ENCODE results near the gene NDUFB7. TPM values are rescaled to one million over a fixed set of nuclear protein-coding genes. Genes with fewer than 3 reads are reported as not detected.

NDUFB7 gene
- total RNA-seq, 1 experiment from 2014 or later, result 254 TPM

DNA sequence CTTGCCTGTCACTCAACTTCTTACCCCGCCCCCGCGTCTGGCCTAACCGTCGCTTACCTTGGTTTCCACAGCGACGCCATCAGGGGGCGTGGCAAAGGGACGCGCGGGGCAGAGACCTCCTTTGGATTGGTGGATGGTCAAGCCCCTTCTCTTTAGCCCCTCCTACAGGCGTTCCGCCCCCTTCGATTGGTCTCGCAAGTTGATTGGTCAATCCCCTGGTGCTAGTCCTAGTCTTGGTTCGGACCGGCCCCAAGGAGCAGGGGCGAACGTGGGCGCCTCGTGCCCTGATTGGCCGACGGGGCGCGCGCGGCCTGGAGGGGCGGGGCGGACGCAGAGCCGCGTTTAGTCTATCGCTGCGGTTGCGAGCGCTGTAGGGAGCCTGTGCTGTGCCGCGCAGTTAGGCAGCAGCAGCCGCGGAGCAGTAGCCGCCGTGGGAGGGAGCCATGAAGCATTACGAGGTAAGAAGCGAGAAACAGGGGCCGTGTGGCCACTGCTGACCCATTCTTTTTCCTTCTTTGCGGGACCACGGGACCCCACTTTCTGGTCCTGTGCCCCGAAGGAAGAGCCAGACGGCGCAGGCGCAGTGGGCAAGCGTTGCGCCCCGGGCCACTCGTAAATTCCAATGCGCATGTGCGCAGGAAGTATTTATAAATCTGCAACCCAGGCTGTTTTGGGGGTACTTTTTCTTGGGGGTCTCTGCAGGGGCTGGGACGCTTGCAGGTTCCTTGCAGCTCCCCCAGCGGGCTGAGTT lies 42.4 kb downstream of the NDUFB7 start, which contains the start of gene TECR:
Gene TECR (plus strand): TSS at position 341 of the 751 bp plus-strand sequence. CDS start 103 bp downstream, at position 444.
- DNase-seq (ENCODE audit: low spot score) (peak; percentile 100), ATAC-seq (peak; percentile 98)
- H3K27ac Mint-ChIP-seq, result peak within 1 kb of the TSS; percentile 91
- H3K27me3 Mint-ChIP-seq (ENCODE audit: low read depth), result no peaks in the 10 kb centered on the region
- no peaks in the 10 kb centered on the region for H3K9me3 Mint-ChIP-seq
- peaks cover 4% of the 10 kb centered on the region; the same call in 1 of the 2 replicates for H3K36me3 Mint-ChIP-seq
- H3K4me3 Mint-ChIP-seq, result peak within 1 kb of the TSS; percentile 90
- H3K4me1 Mint-ChIP-seq, result peaks cover 12% of the 10 kb centered on the region
- CTCF ChIA-PET, result interaction anchor here (0.9 to 1.0 kb wide), 3 partner anchors 27 to 562 kb away, joined by 3 to 5 read pairs (median 4); no protein-coding TSS in a partner anchor
- POLR2A ChIA-PET, result no interaction called here
- TF ChIP-seq, protein P1, sequence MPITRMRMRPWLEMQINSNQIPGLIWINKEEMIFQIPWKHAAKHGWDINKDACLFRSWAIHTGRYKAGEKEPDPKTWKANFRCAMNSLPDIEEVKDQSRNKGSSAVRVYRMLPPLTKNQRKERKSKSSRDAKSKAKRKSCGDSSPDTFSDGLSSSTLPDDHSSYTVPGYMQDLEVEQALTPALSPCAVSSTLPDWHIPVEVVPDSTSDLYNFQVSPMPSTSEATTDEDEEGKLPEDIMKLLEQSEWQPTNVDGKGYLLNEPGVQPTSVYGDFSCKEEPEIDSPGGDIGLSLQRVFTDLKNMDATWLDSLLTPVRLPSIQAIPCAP (CRISPR knock-in tag; IDR thresholded peaks at IDR 0.05), result no peak
- TF ChIP-seq, protein P2, sequence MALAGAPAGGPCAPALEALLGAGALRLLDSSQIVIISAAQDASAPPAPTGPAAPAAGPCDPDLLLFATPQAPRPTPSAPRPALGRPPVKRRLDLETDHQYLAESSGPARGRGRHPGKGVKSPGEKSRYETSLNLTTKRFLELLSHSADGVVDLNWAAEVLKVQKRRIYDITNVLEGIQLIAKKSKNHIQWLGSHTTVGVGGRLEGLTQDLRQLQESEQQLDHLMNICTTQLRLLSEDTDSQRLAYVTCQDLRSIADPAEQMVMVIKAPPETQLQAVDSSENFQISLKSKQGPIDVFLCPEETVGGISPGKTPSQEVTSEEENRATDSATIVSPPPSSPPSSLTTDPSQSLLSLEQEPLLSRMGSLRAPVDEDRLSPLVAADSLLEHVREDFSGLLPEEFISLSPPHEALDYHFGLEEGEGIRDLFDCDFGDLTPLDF (CRISPR knock-in tag; IDR thresholded peaks at IDR 0.05), result no peak
- TF ChIP-seq FOXP1 (CRISPR knock-in tag; IDR thresholded peaks at IDR 0.05; ENCODE audit: borderline replicate concordance) (no peak), CBFB (CRISPR knock-in tag; IDR thresholded peaks at IDR 0.05; ENCODE audit: low read depth) (no peak), ZBTB21 (CRISPR knock-in tag; IDR thresholded peaks at IDR 0.05; ENCODE audit: borderline replicate concordance) (no peak), PRRX2 (CRISPR knock-in tag; IDR thresholded peaks at IDR 0.05) (no peak), MXD4 (CRISPR knock-in tag; IDR thresholded peaks at IDR 0.05; ENCODE audit: borderline replicate concordance) (no peak), ZNF263 (CRISPR knock-in tag; IDR thresholded peaks at IDR 0.05; ENCODE audit: low read depth) (no peak), OVOL2 (CRISPR knock-in tag; IDR thresholded peaks at IDR 0.05; ENCODE audit: borderline replicate concordance) (no peak), ZNF232 (CRISPR knock-in tag; IDR thresholded peaks at IDR 0.05) (peak; percentile 32; the same call in 1 of the 2 replicates), ZNF317 (CRISPR knock-in tag; IDR thresholded peaks at IDR 0.05; ENCODE audit: borderline replicate concordance, low read depth) (no peak), TEAD1 (CRISPR knock-in tag; IDR thresholded peaks at IDR 0.05) (no peak), JUN (CRISPR knock-in tag; IDR thresholded peaks at IDR 0.05) (no peak), ZNF671 (CRISPR knock-in tag; IDR thresholded peaks at IDR 0.05) (no peak), ZNF396 (CRISPR knock-in tag; IDR thresholded peaks at IDR 0.05; ENCODE audit: borderline replicate concordance) (no peak), KAT7 (CRISPR knock-in tag; IDR thresholded peaks at IDR 0.05; ENCODE audit: borderline replicate concordance) (no peak)
- TF ChIP-seq, protein P3, sequence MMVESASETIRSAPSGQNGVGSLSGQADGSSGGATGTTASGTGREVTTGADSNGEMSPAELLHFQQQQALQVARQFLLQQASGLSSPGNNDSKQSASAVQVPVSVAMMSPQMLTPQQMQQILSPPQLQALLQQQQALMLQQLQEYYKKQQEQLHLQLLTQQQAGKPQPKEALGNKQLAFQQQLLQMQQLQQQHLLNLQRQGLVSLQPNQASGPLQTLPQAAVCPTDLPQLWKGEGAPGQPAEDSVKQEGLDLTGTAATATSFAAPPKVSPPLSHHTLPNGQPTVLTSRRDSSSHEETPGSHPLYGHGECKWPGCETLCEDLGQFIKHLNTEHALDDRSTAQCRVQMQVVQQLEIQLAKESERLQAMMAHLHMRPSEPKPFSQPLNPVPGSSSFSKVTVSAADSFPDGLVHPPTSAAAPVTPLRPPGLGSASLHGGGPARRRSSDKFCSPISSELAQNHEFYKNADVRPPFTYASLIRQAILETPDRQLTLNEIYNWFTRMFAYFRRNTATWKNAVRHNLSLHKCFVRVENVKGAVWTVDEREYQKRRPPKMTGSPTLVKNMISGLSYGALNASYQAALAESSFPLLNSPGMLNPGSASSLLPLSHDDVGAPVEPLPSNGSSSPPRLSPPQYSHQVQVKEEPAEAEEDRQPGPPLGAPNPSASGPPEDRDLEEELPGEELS (CRISPR knock-in tag; IDR thresholded peaks at IDR 0.05), result no peak; the same call in 1 of the 2 replicates
- TF ChIP-seq, protein P4, sequence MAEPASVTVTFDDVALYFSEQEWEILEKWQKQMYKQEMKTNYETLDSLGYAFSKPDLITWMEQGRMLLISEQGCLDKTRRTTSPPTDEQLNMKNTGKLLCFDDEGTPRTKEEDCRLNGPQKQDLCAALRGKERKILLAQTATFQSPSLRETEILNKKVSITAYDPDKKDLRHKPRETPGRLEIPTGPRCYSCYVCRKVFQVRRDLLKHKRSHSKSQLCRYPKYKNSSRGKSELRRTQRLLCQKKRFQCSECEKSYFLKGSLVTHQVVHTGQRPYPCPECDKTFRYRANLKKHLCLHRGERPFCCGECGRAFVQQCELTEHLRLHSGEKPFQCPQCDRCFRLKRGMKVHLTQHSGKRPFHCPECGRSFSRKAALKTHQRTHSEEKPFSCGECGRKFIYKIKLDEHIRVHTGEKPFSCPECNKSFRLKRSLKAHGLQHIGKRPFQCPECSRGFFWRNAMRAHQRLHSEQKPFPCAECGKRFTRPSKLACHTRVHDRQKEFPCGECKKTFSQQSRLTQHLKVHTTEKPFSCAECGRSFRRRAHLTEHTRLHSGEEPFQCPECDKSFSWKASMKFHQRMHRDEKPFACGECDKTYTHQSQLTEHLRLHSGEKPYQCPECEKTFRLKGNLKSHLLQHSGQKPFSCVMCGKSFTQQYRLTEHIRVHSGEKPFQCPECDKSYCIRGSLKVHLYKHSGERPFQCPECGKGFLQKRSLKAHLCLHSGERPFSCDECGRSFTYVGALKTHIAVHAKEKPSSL (CRISPR knock-in tag; conservative IDR thresholded peaks at IDR 0.05), result no peak
- TF ChIP-seq, protein P5, sequence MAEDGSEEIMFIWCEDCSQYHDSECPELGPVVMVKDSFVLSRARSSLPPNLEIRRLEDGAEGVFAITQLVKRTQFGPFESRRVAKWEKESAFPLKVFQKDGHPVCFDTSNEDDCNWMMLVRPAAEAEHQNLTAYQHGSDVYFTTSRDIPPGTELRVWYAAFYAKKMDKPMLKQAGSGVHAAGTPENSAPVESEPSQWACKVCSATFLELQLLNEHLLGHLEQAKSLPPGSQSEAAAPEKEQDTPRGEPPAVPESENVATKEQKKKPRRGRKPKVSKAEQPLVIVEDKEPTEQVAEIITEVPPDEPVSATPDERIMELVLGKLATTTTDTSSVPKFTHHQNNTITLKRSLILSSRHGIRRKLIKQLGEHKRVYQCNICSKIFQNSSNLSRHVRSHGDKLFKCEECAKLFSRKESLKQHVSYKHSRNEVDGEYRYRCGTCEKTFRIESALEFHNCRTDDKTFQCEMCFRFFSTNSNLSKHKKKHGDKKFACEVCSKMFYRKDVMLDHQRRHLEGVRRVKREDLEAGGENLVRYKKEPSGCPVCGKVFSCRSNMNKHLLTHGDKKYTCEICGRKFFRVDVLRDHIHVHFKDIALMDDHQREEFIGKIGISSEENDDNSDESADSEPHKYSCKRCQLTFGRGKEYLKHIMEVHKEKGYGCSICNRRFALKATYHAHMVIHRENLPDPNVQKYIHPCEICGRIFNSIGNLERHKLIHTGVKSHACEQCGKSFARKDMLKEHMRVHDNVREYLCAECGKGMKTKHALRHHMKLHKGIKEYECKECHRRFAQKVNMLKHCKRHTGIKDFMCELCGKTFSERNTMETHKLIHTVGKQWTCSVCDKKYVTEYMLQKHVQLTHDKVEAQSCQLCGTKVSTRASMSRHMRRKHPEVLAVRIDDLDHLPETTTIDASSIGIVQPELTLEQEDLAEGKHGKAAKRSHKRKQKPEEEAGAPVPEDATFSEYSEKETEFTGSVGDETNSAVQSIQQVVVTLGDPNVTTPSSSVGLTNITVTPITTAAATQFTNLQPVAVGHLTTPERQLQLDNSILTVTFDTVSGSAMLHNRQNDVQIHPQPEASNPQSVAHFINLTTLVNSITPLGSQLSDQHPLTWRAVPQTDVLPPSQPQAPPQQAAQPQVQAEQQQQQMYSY (CRISPR knock-in tag; IDR thresholded peaks at IDR 0.05), result no peak
- TF ChIP-seq, protein P6, sequence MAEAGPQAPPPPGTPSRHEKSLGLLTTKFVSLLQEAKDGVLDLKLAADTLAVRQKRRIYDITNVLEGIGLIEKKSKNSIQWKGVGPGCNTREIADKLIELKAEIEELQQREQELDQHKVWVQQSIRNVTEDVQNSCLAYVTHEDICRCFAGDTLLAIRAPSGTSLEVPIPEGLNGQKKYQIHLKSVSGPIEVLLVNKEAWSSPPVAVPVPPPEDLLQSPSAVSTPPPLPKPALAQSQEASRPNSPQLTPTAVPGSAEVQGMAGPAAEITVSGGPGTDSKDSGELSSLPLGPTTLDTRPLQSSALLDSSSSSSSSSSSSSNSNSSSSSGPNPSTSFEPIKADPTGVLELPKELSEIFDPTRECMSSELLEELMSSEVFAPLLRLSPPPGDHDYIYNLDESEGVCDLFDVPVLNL (CRISPR knock-in tag; IDR thresholded peaks at IDR 0.05; ENCODE audit: borderline replicate concordance, low read depth), result no peak
- TF ChIP-seq, protein P7, sequence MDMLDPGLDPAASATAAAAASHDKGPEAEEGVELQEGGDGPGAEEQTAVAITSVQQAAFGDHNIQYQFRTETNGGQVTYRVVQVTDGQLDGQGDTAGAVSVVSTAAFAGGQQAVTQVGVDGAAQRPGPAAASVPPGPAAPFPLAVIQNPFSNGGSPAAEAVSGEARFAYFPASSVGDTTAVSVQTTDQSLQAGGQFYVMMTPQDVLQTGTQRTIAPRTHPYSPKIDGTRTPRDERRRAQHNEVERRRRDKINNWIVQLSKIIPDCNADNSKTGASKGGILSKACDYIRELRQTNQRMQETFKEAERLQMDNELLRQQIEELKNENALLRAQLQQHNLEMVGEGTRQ (CRISPR knock-in tag; IDR thresholded peaks at IDR 0.05), result no peak; the same call in 1 of the 2 replicates
- TF ChIP-seq, protein P8, sequence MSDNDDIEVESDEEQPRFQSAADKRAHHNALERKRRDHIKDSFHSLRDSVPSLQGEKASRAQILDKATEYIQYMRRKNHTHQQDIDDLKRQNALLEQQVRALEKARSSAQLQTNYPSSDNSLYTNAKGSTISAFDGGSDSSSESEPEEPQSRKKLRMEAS (CRISPR knock-in tag; IDR thresholded peaks at IDR 0.05), result peak; percentile 88
- TF ChIP-seq, protein P9, sequence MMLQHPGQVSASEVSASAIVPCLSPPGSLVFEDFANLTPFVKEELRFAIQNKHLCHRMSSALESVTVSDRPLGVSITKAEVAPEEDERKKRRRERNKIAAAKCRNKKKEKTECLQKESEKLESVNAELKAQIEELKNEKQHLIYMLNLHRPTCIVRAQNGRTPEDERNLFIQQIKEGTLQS (CRISPR knock-in tag; conservative IDR thresholded peaks at IDR 0.05), result no peak

Data from WTC11 (cell line).